Mesenchymal stem cell (in vitro differentiated cells and primary cell): ENCODE results near the gene CACNA2D3.

Experiments
- DNase-seq: peaks from one replicate; pipeline ENCODE4 v3.0.0-alpha.2; 2013
- H2AFZ ChIP-seq: one replicate; pipeline ENCODE4 v1.6.1; 2013; ENCODE audit warnings: low read depth, mild to moderate bottlenecking, control low read depth, inconsistent platforms, low read length, moderate library complexity
- H2AK5ac ChIP-seq: 2 replicates; pipeline ENCODE4 v1.6.1; 2013; ENCODE audit warnings: low read length, moderate library complexity, mild to moderate bottlenecking, inconsistent platforms; ENCODE audit not compliant: severe bottlenecking
- H2BK120ac ChIP-seq: one replicate; pipeline ENCODE4 v1.6.1; 2013; ENCODE audit warnings: low read depth, mild to moderate bottlenecking, inconsistent platforms, low read length, moderate library complexity
- H2BK12ac ChIP-seq, 2 experiments: one replicate each; pipeline ENCODE4 v1.6.1; 2013; ENCODE audit warnings: inconsistent platforms in 2 of 2, low read length in 2 of 2, mild to moderate bottlenecking in 2 of 2, moderate library complexity in 2 of 2, control low read depth in 1 of 2
- H2BK15ac ChIP-seq: one replicate; pipeline ENCODE4 v1.6.1; 2013; ENCODE audit warnings: mild to moderate bottlenecking, low read depth, inconsistent platforms; ENCODE audit not compliant: poor library complexity, severe bottlenecking
- H2BK5ac ChIP-seq: 2 replicates; pipeline ENCODE4 v1.6.1; 2013; ENCODE audit warnings: low read depth, mild to moderate bottlenecking, low read length, control low read depth, inconsistent platforms; ENCODE audit not compliant: poor library complexity, severe bottlenecking
- H3K14ac ChIP-seq, 2 experiments: one replicate each; pipeline ENCODE4 v1.6.1; 2013; ENCODE audit warnings: inconsistent platforms in 2 of 2, low read length in 2 of 2, control low read depth in 1 of 2, mild to moderate bottlenecking in 1 of 2, moderate library complexity in 1 of 2
- H3K18ac ChIP-seq, 2 experiments: one replicate each; pipeline ENCODE4 v1.6.1; 2013; ENCODE audit warnings: inconsistent platforms in 2 of 2, low read length in 2 of 2, control low read depth in 1 of 2, low read depth in 1 of 2, mild to moderate bottlenecking in 1 of 2
- H3K23ac ChIP-seq, 2 experiments: one replicate each; pipeline ENCODE4 v1.6.1; 2013; ENCODE audit warnings: inconsistent platforms in 2 of 2, low read length in 2 of 2, mild to moderate bottlenecking in 2 of 2, moderate library complexity in 2 of 2, control low read depth in 1 of 2
- H3K27ac ChIP-seq: 2 replicates; pipeline ENCODE4 v1.5.1; 2013; ENCODE audit warnings: mild to moderate bottlenecking, moderate library complexity, low read length, control low read depth, inconsistent platforms; ENCODE audit not compliant: poor library complexity, severe bottlenecking
- H3K27me3 ChIP-seq, 2 experiments: 2 replicates each; pipeline versions ENCODE4 v1.6.1 to v1.7.0; 2013; ENCODE audit warnings: low read length in 2 of 2, mild to moderate bottlenecking in 2 of 2, moderate library complexity in 2 of 2, control low read depth in 1 of 2, inconsistent platforms in 1 of 2; ENCODE audit not compliant: control insufficient read depth in 1 of 2, insufficient read depth in 1 of 2
- H3K36me3 ChIP-seq, 2 experiments: 2 replicates each; pipeline versions ENCODE4 v1.6.1 to v1.7.0; 2013; ENCODE audit warnings: low read length in 2 of 2, control low read depth in 1 of 2, inconsistent platforms in 1 of 2, low read depth in 1 of 2, mild to moderate bottlenecking in 1 of 2; ENCODE audit not compliant: insufficient read depth in 2 of 2, control insufficient read depth in 1 of 2
- H3K4ac ChIP-seq, 2 experiments: one replicate each; pipeline ENCODE4 v1.6.1; 2013; ENCODE audit warnings: inconsistent platforms in 2 of 2, low read length in 2 of 2, mild to moderate bottlenecking in 2 of 2, moderate library complexity in 2 of 2, control low read depth in 1 of 2, low read depth in 1 of 2
- H3K4me1 ChIP-seq: 2 replicates; pipeline ENCODE4 v1.6.1; 2013; ENCODE audit warnings: low read depth, low read length, control low read depth; ENCODE audit not compliant: control insufficient read depth, insufficient read depth
- H3K4me2 ChIP-seq: 2 replicates; pipeline ENCODE4 v1.6.1; 2013; ENCODE audit warnings: low read length, mild to moderate bottlenecking, inconsistent platforms; ENCODE audit not compliant: poor library complexity, severe bottlenecking
- H3K4me3 ChIP-seq, 2 experiments: 2 replicates each; pipeline versions ENCODE4 v1.5.1 to v1.7.0; 2013; ENCODE audit warnings: low read length in 2 of 2, mild to moderate bottlenecking in 2 of 2, control low read depth in 1 of 2, low read depth in 1 of 2; ENCODE audit not compliant: insufficient read depth in 1 of 2
- H3K79me1 ChIP-seq: replicated peaks from 2 replicates; pipeline ENCODE4 v1.6.1; 2013; ENCODE audit warnings: mild to moderate bottlenecking, control low read depth, low read length, inconsistent platforms; ENCODE audit not compliant: poor library complexity, severe bottlenecking
- H3K9ac ChIP-seq: 2 replicates; pipeline ENCODE4 v1.7.0; 2013; ENCODE audit warnings: mild to moderate bottlenecking, low read length, moderate library complexity
- H3K9me3 ChIP-seq: 2 replicates; pipeline ENCODE4 v1.7.0; 2013; ENCODE audit warnings: mild to moderate bottlenecking, low read length; ENCODE audit not compliant: control insufficient read depth
- H4K8ac ChIP-seq: one replicate; pipeline ENCODE4 v1.6.1; 2013; ENCODE audit warnings: inconsistent platforms, mild to moderate bottlenecking, low read length, moderate library complexity
- H4K91ac ChIP-seq: one replicate; pipeline ENCODE4 v1.6.1; 2013; ENCODE audit warnings: mild to moderate bottlenecking, low read length, inconsistent platforms
- WGBS: methylation state at CpG from one replicate; pipeline ENCODE4 v1.1.7; 2013; ENCODE audit warnings: mixed read lengths; 5-methylcytosine and 5-hydroxymethylcytosine counted together

The CACNA2D3 gene

GRCh38 chr3:54582424-54582823, 460.1 kb downstream of the CACNA2D3 start:
- no peak overlapping the region for H3K14ac ChIP-seq
- H2BK12ac ChIP-seq, result no peak overlapping the region
- H3K4ac ChIP-seq, result no peak overlapping the region
- H3K36me3 ChIP-seq, result no peaks in the 10 kb centered on the region
- no peaks in the 10 kb centered on the region for H3K4me1 ChIP-seq
- H4K91ac ChIP-seq, result no peak overlapping the region
- no peak overlapping the region for H3K9ac ChIP-seq
- no peak overlapping the region for H3K4me2 ChIP-seq
- H2BK15ac ChIP-seq, result no peak overlapping the region
- no peak overlapping the region for H2AK5ac ChIP-seq
- H4K8ac ChIP-seq, result no peak overlapping the region
- H3K27me3 ChIP-seq, result no peaks in the 10 kb centered on the region
- H3K27ac ChIP-seq, result no peak overlapping the region
- no peaks in the 10 kb centered on the region for H3K79me1 ChIP-seq
- no peaks in the 10 kb centered on the region for H3K9me3 ChIP-seq
- H2BK5ac ChIP-seq, result no peak overlapping the region
- H3K4me3 ChIP-seq, result no peak overlapping the region
- DNase-seq, result no peak
- no peak overlapping the region for H3K18ac ChIP-seq
- WGBS, result 50% methylated on average over 2 of the region's 2 CpGs
- no peak overlapping the region for H3K23ac ChIP-seq
- no peak overlapping the region for H2BK120ac ChIP-seq
- no peak overlapping the region for H2AFZ ChIP-seq

GRCh38 chr3:54591157-54591556, 468.8 kb downstream of the CACNA2D3 start:
- H4K91ac ChIP-seq, result no peak overlapping the region
- H3K9ac ChIP-seq, result no peak overlapping the region
- H2AK5ac ChIP-seq, result no peak overlapping the region
- no peak overlapping the region for H2BK5ac ChIP-seq
- H3K4me3 ChIP-seq, result no peak overlapping the region
- no peak overlapping the region for H2AFZ ChIP-seq
- no peak overlapping the region for H3K23ac ChIP-seq
- H3K4me1 ChIP-seq, result no peaks in the 10 kb centered on the region
- no peaks in the 10 kb centered on the region for H3K36me3 ChIP-seq
- no peak for DNase-seq
- H2BK12ac ChIP-seq, result no peak overlapping the region
- H3K14ac ChIP-seq, result no peak overlapping the region
- H2BK15ac ChIP-seq, result no peak overlapping the region
- H3K9me3 ChIP-seq, result no peaks in the 10 kb centered on the region
- no peak overlapping the region for H3K27ac ChIP-seq
- no peak overlapping the region for H4K8ac ChIP-seq
- no peaks in the 10 kb centered on the region for H3K27me3 ChIP-seq
- no peaks in the 10 kb centered on the region for H3K79me1 ChIP-seq
- H3K4me2 ChIP-seq, result no peak overlapping the region
- no peak overlapping the region for H2BK120ac ChIP-seq
- no peak overlapping the region for H3K18ac ChIP-seq
- 77% methylated on average over 1 of the region's 2 CpGs for WGBS
- H3K4ac ChIP-seq, result no peak overlapping the region

GRCh38 chr3:54593653-54594052, 471.3 kb downstream of the CACNA2D3 start:
- Histone ChIP-seq H3K4me2 (no peak overlapping the region), H3K4me1 (no peaks in the 10 kb centered on the region), H3K79me1 (no peaks in the 10 kb centered on the region), H3K27me3 (no peaks in the 10 kb centered on the region), H4K8ac (no peak overlapping the region), H2AK5ac (no peak overlapping the region), H3K4me3 (no peak overlapping the region), H3K4ac (no peak overlapping the region), H2BK120ac (no peak overlapping the region), H3K9ac (no peak overlapping the region), H3K14ac (no peak overlapping the region), H3K23ac (no peak overlapping the region), H3K18ac (no peak overlapping the region), H2BK12ac (no peak overlapping the region), H4K91ac (no peak overlapping the region), H2BK5ac (no peak overlapping the region), H2BK15ac (no peak overlapping the region), H3K9me3 (no peaks in the 10 kb centered on the region), H3K27ac (no peak overlapping the region), H3K36me3 (no peaks in the 10 kb centered on the region), H2AFZ (no peak overlapping the region)
- WGBS, result no CpG with 5 or more reads among the region's 2 CpGs
- no peak for DNase-seq

GRCh38 chr3:54596087-54596486, 473.7 kb downstream of the CACNA2D3 start:
- H3K4me2 ChIP-seq, result no peak overlapping the region
- H4K91ac ChIP-seq, result no peak overlapping the region
- peaks cover 0 to 2% of the 10 kb centered on the region in 2 experiments for H3K27me3 ChIP-seq
- H3K4me3 ChIP-seq, result no peak overlapping the region
- H3K14ac ChIP-seq, result no peak overlapping the region
- H2BK120ac ChIP-seq, result no peak overlapping the region
- H3K9ac ChIP-seq, result no peak overlapping the region
- H2BK12ac ChIP-seq, result no peak overlapping the region
- no peaks in the 10 kb centered on the region for H3K79me1 ChIP-seq
- H3K23ac ChIP-seq, result no peak overlapping the region
- no peaks in the 10 kb centered on the region for H3K4me1 ChIP-seq
- no peak overlapping the region for H2BK15ac ChIP-seq
- no peak overlapping the region for H3K27ac ChIP-seq
- 87% methylated on average over 4 of the region's 4 CpGs for WGBS
- no peak overlapping the region for H2AK5ac ChIP-seq
- no peak for DNase-seq
- H3K18ac ChIP-seq, result no peak overlapping the region
- H3K9me3 ChIP-seq, result no peaks in the 10 kb centered on the region
- H2AFZ ChIP-seq, result no peak overlapping the region
- no peaks in the 10 kb centered on the region for H3K36me3 ChIP-seq
- no peak overlapping the region for H2BK5ac ChIP-seq
- H3K4ac ChIP-seq, result no peak overlapping the region
- H4K8ac ChIP-seq, result no peak overlapping the region
